CD4-positive, alpha-beta T cell treated with Interleukin-15 for 1 hour (primary cell): ENCODE data around the gene RNF215.
"Not testable (repeated sequence)": the region's sequence is repeated elsewhere in the genome, so short reads cannot be mapped to it uniquely, and the experiment has no call there.

Experiments used
- DNase-seq: peaks from one replicate; pipeline ENCODE4 v3.0.0-alpha.2; 2020

Gene RNF215

DNA sequence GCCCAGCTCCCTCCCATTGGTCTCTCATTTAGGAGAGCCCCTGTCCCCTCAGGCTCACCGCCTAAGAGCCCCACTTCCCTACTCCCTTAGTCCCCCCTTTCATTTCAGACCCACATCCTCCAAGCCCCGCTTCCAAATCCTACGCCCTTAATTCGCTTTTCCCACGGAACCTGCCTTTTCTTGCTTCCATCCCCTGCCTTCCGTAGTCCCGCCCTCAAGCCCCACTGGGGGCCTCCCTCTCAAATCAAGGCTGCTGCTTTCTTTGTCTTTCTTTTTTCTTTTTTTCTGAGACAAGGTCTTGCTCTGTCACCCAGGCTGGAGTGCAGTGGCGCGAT is 30.0 kb downstream of the RNF215 start:
- DNase-seq = peak; percentile 23

- DNase-seq = peak; percentile 86
Observed at GRCh38 chr22:30356449-30357235, 30.6 kb downstream of the RNF215 start, which contains the start of the genes CCDC157 and SF3A1. TSS of gene CCDC157 (plus strand) at chr22:30357007. CDS start at chr22:30366001, 8,994 bp downstream. TSS of gene SF3A1 (minus strand) at chr22:30356894. CDS start at chr22:30356792, 102 bp downstream.

GRCh38 chr22:30354644-30355043 is 32.6 kb downstream of the RNF215 start:
- no peak for DNase-seq

DNA sequence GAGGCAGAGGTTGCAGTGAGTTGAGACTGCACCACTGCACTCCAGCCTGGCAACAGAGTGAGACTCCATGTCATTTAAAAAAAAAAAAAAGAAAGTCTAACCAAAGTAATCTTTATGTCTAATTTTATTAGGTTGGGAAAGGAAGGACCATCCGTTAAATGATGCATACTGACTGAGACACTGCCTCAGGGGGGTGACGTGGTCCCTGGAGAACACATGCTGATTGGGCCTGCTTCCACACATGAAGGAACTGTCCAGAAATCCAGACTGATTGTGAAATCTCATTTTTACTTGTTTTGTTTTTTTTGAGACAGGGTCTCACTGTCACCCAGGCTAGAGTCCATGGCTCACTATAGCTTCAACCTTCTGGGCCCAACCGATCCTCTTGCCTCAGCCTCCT is 36.0 kb downstream of the RNF215 start:
- no peak for DNase-seq

DNA sequence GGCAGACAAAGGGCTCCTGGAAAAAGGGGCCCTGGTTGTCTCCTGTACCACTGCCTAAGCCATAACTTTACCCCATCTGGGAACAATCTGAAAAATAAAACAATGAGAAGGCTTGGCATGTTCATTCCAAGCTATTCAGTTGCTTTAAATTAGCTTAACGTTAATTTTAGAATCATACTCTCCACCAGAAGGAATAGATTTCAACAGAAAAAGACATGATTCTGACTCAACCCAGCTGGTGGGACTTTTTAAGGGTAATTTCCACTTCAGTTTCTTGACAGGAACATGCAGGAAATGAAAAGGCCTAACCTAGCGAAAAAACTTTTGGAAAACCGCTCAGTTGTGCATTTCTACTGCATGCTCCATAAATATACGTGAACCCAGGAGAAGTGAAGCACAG is 38.4 kb downstream of the RNF215 start:
- DNase-seq = no peak

- DNase-seq = no peak
Observed at GRCh38 chr22:30348404-30348803, 38.8 kb downstream of the RNF215 start.

- DNase-seq = no peak
Observed at GRCh38 chr22:30347255-30347892, 39.8 kb downstream of the RNF215 start.

DNA sequence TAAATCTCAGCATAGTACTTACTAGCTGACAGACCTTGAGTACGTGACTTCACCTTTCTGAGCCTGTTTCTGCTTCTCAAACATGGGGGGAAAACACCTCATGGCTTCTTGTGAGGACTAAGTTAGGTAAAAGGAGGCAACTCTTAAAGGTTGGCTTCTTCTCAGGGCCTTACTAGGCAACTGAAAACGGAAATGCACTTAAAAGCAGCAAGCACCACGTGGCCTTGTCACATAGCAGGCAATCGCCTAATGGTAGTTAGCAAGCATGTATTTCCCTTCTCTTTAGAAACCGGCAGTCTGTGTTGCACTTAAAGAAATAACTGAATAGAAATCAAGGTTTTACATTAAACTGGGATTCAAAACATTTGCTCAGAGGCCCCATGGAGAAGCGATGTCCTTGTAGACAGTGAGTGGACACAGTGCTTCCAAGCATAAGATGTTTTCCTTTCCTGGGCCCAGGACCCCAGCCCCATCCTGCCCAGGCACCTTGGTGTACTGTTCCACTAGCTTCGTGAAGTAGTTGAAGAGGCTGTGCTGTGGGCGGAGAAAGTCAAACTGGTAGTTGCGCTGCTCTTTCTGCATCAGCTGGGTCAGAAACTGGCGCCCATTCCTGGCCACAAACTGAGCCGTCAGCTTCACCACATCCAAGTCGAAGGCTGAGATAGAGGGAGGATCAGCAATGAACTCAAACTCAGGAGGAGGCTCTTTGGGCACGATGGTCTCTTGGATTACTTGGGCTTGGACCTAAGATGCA is 42.6 kb downstream of the RNF215 start:
- no peak for DNase-seq

DNA sequence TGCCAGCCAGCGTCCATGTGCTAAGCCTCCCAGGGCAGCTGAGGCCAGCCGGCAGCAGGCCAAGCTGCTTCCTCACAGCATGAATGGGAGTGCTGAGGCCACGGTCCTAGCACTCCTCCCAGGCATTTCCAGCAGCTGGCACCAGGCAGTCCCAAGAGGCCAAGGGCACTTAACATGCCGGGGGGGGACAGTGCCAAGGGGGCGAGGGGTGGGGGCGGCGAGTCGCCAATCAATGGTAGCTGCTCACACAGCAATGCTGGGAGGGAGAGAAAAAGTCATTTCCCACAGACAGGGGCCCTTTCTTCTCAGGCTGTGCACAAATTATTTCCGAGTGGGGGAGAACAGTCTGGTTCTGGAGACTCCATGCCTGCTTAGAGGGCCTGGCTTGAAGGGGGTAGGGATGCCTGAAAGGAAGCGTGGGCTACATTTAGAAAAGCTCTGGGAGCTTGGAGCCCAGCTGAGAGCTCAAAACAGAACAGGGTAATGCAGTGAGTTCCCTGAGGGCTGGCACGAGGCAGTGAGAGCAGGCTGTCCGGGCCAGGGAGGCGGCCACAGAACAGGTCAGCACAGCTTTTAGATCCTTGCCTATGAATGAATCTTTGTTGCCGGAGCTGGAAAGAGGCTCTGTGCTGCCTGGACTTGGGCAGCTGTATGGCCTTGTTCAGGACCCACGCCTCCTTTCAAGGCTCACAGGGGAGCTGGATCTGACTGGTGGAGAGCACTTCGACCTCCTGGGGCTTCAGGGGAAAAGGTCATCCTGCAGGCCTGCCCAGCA is 46.1 kb downstream of the RNF215 start:
- DNase-seq = no peak

- DNase-seq = no peak
Observed at GRCh38 chr22:30338802-30339201, 48.4 kb downstream of the RNF215 start.

DNA sequence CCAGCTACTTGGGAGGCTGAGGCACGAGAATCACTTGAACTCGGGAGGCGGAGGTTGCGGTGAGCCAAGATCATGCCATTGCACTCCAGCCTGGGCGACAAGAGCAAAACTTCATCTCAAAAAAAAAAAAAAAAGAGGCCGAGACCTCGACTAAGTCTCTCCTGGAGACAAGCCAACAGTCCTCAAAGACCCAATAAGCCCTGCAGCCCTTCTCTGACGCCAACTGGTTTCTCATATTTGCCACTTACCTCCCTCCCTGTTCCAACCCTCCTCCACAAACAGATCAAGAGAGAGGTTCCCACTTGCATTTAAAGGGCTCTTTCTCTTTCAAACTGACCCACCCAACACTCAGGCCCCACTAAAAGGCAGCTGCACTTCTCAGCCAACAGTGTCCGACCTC is 48.9 kb downstream of the RNF215 start:
- DNase-seq = not testable (repeated sequence)

DNA sequence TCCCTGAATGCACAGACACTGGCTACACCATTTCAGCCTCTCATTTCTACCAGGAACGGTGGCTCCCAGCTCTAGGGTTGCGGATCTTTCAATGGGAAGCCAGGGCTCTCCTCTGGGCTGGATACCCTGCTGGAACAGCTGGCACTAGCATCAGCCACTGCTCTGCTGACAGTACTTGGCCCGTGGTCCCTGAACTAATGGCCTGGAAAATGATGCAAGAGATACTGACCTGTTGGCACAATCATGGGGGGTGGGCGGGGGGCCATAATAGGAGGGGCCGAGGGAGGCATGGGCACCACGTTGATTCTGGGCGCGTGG is 49.8 kb downstream of the RNF215 start:
- DNase-seq = no peak

DNA sequence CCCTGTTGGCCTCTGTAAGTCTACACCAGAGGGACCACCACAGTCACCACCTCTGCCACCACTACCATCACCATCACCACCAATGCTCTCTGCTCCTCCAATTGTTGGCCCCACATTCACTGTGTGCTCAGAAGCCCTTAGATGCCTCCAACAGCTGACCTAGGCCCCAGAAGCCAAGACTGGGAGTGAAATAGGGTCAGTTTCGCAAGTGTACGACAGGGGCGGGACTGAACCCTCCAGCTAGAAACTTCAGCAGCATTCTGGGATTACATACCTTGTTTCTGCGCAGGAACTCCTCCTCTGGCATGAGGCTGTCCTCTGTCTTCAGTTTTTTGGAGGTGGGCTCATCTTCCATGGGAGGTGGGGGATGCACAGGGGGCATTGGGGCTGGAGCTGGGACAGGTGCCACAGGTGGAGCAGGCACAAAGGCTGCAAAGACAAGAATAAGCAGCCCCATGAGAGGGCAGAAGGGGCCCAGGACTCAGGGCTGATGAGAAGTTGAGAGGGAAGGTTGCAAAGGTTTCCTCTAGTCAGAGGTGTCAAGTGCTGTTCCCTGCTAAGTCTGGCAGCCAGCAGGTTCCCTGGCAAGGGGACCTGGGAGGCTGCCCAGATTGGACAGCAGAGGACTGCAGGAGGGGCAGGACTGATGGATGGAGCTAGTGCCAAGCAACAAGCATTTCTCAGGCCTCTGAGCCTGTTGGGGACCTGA is 50.3 kb downstream of the RNF215 start:
- DNase-seq = no peak

DNA sequence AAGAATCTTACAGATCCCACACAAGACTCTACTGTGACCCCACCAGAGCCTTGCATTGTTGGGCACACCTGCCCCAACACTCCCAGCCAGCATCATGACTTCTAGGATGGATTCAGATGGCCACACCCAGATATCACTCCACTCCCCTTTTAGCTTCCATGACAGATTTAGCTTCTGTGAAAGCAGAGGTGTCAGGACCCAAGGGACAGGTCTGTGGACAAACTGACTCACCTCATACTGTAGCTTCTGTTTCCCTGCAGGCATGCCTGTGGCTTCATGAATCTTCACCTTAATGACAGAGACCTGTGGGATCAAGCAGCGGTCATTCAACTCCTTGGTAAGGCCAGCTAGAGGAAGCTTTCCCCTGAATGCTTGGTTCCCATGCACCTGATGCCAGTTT is 52.0 kb downstream of the RNF215 start:
- no peak for DNase-seq

DNA sequence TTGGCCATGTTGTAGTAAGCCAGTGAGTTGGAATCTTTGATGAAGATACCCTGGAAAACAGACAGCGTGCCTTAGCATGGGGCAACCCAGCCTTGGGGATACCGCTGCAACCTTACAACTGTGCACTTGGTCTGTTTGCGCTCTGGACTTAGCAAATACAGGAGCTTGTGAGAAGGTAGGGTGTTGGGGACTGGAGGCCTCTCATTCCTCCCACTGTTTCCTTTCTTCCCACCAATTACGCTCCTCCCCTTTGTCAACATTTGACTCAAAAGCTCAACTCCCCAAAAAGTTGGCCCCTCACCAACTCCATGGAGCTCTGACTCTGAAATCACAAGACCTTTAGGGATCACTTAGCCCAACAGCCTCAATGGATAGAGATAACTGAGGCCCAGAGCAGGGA is 52.6 kb downstream of the RNF215 start:
- DNase-seq = no peak

DNA sequence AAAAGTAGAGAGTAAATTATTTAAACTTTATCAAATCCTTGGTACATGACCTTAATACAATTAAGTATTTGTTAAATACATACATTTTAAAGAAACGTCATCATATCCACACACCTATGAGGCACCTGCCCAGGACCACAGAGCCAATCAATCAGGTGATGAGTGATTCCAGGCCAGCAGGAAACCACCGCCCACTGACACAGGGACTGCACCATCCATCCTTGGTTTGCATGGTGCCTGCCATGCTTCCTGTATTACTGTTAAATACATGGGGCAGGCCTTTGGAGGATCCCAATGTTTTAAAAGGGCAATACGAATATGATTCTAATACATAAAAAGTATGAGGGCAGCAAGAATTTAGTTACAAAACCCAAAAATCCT is 53.5 kb downstream of the RNF215 start:
- DNase-seq = no peak

GRCh38 chr22:30332994-30333706 is 54.1 kb downstream of the RNF215 start:
- no peak for DNase-seq

DNA sequence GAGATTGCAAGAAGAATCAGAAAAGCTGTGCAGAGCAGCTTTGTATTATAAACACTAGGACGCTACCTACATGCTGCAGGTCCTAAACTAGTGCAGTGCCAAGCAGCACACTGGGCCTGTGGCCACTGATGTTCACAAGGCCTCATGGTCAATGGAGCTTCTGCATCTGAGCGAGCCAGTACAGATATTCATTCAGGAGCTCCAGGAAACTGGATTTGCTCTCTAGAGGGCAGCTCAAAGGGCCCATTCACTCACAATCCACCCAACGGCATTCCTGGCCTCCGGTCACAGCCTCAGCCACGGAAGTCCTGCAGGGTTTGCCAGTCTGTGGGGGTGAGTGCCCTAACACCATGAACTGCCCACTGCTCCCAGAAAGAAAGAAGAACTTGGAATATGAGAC is 54.7 kb downstream of the RNF215 start:
- DNase-seq = no peak
